RWPE1 (cell line): ENCODE results near the gene ABCA2.

ENCODE experiments used
- CTCF ChIA-PET: fragments of 350-600 bp; sonication (Branson Sonifier 250); formaldehyde crosslinking; extraction: SDS; loops from one replicate; lab custom pipeline; 2021; lab: Yijun Ruan, JAX
- POLR2A ChIA-PET: fragments of 400-600 bp; formaldehyde crosslinking; extraction: SDS; loops from one replicate; lab custom pipeline; 2020; ENCODE audit warnings: antibody characterized with exemption; ENCODE audit not compliant: low non-redundant PET; lab: Yijun Ruan, JAX
- DNase-seq: peaks from one replicate; pipeline ENCODE4 v3.0.0; 2012; ENCODE audit warnings: low spot score
- H3K27ac ChIP-seq: fragments of 450-650 bp; 2 replicates; pipeline ENCODE4 v1.5.1; 2017
- CTCF ChIP-seq: fragments of 450-650 bp; conservative IDR thresholded peaks from 2 replicates; pipeline ENCODE4 v1.5.1; 2017; ENCODE audit warnings: low read depth, mild to moderate bottlenecking

The ABCA2 gene

DNA sequence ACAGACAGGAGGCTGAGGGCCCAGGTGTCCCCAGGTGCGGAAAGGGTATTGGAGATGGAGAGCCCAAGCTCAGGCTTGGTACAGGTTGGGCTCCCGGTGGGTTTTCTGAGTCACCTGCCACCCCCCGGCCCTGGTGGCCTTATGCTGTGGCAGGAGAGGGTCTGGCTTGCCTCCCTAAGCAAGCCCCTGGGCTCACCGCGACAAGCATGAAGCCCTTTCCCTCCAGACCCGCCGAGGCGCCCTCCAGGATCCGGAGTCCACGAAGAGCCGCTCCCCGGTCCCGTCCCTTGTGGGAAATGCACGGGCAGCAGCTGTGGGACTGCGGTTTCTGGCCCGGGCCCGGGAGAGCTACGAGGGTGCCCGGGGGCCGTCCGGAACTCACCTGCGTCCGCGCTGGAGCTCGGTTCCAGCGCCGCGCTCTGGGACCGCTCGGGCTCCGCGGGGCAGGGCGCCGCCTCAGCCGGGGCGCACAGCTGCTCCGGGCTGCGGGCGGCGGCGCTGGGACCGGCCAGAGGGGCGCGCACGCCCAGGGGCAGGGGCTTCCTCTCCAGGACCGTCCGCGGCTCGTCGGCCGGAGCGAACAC lies 41.6 kb upstream of the ABCA2 start:
- ChIA-PET POLR2A (interaction anchor here (0.5 to 2.4 kb wide), 4 partner anchors 14 to 45 kb away, joined by 3 to 15 read pairs (median 4); partner anchors contain the start of gene MAN1B1), CTCF (interaction anchor here (0.7 to 6.0 kb wide), 12 partner anchors 10 to 226 kb away, joined by 3 to 76 read pairs (median 5); partner anchors contain the start of genes ABCA2, MAN1B1 and NPDC1)
- no peak for DNase-seq
- H3K27ac ChIP-seq = peak overlapping the region; percentile 85
- TF ChIP-seq CTCF = no peak

- TF ChIP-seq CTCF = no peak
- peak overlapping the region; percentile 85 for H3K27ac ChIP-seq
- ChIA-PET CTCF (interaction anchor here (0.7 to 6.0 kb wide), 17 partner anchors 8 to 226 kb away, joined by 3 to 76 read pairs (median 10); partner anchors contain the start of genes ABCA2, MAN1B1, NPDC1 and UAP1L1), POLR2A (interaction anchor here (0.5 to 2.4 kb wide), 3 partner anchors 14 to 46 kb away, joined by 3 to 15 read pairs (median 4); partner anchors contain the start of gene MAN1B1)
- no peak for DNase-seq
These were observed 40.8 kb upstream of the ABCA2 start for GRCh38 chr9:137068539-137069507.

GRCh38 chr9:137067860-137068538 lies 40.0 kb upstream of the ABCA2 start:
- POLR2A ChIA-PET = interaction anchor here (0.7 to 1.0 kb wide), 2 partner anchors 12 to 121 kb away, joined by 3 to 6 read pairs; no protein-coding TSS in a partner anchor
- H3K27ac ChIP-seq = peak overlapping the region; percentile 85
- CTCF ChIA-PET = interaction anchor here (0.5 to 6.0 kb wide), 22 partner anchors 9 to 881 kb away, joined by 3 to 76 read pairs (median 7); partner anchors contain the start of genes DPP7, NPDC1 and UAP1L1
- DNase-seq = peak; percentile 90
- peak; percentile 97 for TF ChIP-seq CTCF

DNA sequence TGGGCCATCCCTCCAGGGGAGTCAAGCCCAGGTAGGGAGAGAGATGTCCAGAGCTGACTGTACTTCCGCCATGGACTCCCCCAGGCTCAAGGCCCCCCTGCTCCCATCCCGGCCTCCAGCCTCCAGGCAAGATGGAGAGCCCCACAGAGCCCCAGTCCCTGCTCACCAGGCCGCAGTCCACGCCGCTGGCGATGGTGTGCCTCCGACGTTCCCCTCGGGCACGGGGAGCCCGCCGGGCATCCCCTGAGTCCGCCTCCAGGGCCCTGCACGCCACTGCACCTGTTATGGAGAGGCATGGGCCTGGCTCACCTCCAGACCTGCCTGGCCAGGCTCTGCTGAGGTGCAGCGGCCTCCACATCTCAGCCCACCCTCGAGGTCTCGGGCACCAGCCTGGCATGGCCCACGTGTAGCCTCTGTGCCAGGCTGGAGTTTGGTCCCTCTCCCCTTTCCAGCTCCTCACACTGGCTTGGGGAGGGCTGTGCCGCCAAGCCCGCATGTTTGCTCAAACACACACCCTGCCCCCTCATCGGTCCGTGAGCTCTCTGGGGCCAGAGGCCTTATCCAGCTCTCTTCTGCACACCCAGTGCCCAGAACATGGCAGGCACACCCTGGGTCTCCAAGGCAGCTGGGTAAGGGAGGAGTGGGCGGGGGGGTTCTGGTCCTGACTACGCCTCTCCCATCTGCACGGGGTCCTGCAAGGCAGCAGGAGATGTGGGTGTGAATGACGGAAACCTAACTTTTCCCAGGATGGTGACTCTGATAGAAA lies 38.2 kb upstream of the ABCA2 start:
- peak overlapping the region; percentile 85 for H3K27ac ChIP-seq
- POLR2A ChIA-PET = interaction anchor here (1.1 kb wide), 1 partner anchor 339 kb away, joined by 7 read pairs; no protein-coding TSS in a partner anchor

More for the DNA sequence above, 38.2 kb upstream of the ABCA2 start:
- no peak for TF ChIP-seq CTCF
- CTCF ChIA-PET = interaction anchor here (0.7 to 5.8 kb wide), 7 partner anchors 11 to 88 kb away, joined by 3 to 76 read pairs (median 5); partner anchors contain the start of genes DPP7, MAN1B1 and NPDC1
- DNase-seq = no peak
